GM04504 (cell line): Measurements from ENCODE around the gene RXRG.

Experiments
- DNase-seq: peaks from one replicate; pipeline ENCODE4 v3.0.0-alpha.2; 2012; ENCODE audit warnings: low read depth

RXRG gene

DNA sequence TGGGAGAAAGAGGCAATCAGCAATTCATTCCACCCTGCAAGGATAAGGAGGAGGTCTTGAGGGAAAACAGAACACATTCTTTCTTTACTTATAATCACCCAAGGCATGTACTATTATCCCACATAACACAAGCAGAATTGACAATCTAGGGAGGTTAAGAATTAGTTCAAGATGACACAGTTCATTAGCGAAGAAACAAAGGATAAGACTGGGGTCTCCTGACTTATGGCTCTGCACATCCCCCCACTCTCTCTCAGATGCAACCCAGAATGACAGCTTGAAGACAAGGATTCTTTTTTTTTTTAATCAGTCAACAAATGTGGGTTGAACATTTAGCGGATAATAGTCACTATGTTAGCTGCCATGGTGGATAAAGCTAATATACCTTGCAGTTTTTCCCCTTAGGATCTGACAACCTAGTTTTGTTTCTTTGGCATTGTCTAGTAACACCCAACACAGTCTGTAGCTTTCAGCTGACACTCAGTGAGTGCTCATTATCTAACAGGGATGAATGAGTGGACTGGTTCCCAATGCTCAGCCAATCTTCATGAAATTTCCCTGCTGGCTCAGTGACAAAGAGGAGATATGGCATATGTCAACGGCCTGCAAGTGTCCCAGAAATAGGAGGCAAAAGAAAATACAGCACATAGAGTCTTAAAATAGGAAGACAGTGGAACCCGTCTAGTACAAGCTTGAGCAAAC lies 35.1 kb downstream of the RXRG start:
- DNase-seq, result no peak

DNA sequence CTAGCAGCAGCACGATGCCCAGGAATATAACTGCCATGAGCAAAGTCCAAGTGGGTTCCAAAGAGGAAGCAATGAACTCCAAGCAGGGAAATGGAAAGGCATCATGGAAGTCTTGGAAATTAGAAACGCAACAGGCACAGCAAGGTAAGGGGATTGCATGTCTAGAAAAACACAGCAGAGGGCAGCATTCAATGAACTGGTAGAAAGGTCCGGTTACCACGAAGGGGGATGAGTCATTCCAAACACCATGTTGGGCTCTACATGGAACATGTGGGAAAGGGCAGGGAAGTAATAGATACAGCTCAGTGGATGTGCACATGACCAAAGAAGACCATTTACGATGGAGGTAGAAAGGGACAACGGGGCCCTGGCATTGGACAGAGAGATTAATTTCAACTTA lies 36.4 kb downstream of the RXRG start:
- DNase-seq, result no peak

DNA sequence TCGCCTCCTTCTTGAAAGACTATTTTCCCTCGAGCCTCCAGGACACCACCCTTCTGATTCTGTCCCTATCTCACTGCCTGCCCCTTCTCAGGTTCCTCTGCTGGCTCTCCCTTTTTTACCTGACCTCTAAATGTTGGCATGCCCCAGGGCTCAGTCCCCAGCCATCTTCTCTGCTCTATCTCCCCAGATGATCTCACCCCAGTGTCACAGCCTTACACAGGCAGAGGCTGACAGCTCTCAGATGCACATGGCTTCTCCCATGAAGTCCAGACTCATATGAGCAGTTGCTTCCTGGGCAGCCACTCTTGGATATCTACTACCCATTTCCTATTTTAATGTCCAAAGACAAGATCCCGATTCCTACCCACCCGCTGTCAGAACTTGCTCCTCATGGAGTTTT lies 37.5 kb downstream of the RXRG start:
- DNase-seq, result no peak

DNA sequence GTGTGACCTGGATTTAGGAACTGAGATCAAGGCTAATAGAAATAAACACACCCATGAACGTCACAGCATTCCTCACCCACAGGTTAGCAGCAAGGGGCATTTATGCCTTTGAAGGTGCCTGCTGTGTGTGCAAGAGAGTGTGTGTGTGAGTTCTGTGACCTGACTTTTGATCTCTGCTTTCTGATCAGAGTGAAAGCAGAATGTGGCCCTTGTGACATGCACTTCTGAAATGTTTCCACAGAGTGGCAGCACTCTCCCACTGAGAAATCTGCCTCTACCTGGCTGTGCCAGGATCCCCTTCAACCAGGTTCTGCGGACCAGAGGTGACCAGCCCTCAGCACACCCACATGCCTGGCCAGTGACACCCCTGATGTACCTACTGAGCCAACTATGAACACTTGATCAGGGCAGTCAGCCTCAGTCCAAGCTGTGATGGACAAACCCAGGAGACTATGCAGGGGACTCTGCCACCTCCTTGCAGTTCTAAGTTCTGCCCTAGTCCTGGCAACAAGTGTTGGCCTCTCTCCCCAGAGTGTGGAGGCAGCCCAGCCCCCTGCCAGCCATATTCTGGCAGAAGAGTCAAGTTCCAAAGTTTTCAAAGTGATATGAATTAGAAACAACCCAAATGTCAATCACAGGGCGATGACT lies 41.0 kb downstream of the RXRG start:
- DNase-seq, result no peak

DNA sequence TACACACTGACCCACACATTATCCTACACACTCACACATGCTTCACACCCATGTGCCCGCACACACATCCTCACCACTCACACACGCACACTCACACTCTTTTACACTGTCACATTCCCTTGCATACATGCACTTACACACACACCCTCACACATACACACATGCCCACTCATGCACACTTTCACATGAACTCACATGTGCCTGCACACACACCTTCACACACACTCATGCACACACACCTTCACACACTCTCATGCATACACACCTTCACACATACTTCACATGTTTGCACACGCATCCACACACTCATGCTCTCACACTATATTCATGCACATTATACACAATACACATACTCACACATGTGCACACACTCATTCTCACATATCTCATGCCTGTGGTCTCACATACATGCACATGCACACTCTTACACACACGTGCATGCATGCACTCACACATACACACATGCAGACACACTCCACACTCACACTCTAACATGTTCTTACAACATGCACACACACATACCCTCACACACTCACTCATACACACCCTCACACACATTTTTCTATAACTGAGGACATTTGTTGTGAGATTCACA lies 42.3 kb downstream of the RXRG start:
- no peak for DNase-seq

DNA sequence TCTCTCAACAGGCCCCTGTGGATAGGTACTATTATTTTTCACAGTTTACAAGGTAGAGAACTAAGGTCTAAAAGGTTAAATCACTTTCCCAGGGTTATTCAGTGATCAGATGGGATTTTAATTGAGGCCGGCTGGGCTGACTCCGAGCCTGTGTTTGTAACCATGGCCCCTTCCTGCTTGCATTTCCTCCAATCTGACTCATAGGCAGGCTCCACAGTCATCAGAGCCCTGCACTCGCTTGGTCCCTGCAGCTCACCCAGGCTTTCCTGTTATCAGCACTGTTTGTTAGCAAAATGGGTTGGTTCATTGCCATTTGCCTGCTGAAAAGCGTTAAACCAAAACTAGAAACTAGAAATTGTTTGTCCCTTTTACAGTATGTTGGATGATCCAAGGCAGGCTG lies 47.0 kb downstream of the RXRG start:
- DNase-seq, result peak; percentile 71

DNA sequence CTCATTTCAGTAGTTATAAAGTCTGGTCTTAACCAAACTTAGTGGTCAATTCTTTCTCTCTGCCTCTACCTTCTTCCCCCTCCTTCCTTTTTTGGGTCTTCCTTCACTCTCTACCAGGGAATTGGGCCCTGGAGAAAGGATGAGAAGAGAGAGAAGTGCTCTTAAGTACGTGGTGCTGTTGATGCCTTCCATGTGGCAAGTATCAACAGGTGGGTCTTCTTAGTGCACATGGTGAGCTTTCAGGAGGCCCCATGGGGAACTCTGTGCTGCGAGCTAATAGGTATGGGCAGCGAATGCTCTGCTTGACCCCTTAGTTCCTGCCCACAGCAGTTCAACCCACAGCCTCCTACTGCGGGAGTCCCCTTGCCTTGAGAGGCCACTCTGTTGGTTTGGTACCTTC lies 49.0 kb downstream of the RXRG start:
- no peak for DNase-seq

DNA sequence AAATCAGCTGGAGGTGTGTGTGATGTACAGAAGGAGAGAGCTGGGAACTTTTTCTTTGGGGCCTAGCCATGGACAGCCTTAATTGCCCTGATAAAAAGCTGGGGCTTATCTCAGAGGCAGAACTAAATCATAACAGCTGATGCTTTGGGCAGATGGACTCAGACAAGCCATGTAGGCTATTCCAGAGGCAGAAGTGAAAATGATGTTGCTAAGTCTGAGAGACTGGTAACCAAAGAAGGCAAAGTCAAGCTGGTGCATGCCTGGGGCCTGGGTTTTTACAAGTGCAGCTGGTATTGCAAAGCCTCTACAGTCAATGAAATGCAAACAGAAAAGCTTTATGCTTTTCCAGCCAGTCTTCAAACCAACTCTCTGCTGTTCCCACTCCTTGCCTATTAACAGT lies 49.4 kb downstream of the RXRG start:
- DNase-seq, result no peak

DNA sequence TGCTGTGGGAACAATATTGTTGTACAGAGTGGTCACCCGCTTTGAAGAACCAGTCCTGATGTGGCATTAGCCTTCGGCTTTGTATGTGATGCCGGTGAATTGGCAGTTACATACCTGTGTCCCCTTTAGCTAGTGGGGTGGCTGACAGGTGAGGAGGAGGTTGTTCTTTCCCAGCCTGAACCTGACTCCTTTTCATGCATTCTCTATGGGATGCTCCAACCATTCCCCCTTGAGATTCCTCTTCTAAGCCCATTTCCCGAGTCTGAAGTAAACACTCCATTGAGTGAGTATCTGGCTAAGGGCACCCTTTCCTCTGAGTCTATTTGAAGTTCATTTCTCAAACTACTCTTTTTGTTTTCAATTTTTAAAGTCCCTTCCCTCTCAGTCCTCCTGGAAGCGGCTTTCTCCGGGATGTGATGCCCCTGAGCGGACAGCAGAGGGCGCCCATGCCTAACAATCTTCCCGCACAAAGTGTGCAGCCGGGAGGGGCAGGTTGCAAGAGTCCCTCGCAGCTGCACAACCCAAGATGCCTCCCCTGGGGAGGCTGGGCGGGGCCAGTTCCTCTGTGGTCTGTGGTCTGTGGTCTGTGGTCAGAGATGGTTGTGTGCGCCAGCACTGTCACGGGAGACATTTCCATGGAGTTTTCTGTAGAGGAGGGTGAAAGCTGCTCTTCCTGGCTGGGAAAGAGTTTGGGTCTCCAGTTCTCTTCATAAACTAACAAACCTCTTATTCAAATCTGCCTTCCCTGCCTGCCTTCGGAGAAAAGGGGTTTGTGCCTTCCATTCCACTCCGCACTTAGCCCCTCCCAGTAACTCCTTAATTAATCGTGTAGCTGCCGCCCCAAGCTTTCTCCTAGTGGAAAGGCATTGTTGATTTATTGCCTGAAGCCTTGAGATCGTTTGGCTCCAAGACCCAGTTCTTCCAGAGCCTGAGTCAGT lies 52.0 kb downstream of the RXRG start:
- peak; percentile 92 for DNase-seq

DNA sequence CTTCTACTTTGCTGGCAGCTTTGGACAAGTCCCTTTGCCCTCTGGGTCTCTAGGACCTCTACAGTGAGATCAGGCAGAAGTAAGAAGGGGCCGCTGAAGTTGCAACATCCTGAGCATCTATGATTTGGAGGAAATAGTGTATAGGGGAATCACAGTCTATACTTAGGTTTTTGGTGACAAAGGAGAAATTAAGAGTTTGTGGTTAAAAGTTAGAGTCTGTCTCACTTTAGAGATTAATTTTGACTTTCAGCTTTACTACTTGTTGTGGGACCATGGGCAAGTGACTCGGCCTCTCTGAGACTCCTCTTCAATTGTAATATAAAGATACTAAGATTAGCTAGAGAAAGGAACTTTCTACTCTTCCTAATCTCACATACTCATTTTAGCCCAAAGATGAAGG lies 55.3 kb downstream of the RXRG start:
- no peak for DNase-seq

DNA sequence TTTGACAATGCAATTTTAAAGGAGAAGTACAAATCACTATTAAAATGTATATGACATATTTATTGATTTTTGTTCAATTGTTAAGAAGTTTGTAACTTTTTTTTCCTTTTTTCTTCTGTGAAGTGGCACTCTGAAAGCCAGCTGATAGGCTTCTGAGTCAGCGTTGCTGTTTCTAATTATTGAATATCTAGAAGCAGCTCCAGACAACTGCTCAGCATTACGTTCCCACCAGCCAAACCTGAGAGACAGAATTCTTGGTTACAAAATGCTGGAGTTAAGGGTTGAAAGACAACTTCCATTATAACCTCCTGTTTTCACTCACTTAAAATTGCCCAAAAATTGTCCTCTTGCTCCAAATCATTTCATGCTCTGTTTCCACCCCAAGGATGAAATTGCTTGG lies 57.0 kb downstream of the RXRG start:
- DNase-seq, result no peak

DNA sequence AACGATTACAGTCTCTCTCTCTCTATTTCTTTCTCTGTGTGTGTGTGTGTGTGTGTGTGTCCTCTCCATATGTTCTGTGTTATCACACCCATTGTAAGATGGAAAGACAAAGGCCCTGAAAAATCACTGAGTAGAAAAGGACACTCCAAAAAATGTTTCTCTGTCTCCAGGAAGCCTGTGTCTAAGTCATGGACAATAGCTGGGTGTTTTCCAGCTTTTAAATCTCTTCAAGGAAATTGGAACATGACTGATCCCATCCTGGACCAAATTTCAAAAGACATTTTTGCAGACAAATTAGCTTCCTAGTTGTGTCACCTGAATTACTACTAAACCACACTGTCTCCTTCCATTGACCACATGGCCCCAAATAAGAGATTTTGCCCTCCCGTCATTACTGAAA lies 57.4 kb downstream of the RXRG start:
- DNase-seq, result no peak

DNA sequence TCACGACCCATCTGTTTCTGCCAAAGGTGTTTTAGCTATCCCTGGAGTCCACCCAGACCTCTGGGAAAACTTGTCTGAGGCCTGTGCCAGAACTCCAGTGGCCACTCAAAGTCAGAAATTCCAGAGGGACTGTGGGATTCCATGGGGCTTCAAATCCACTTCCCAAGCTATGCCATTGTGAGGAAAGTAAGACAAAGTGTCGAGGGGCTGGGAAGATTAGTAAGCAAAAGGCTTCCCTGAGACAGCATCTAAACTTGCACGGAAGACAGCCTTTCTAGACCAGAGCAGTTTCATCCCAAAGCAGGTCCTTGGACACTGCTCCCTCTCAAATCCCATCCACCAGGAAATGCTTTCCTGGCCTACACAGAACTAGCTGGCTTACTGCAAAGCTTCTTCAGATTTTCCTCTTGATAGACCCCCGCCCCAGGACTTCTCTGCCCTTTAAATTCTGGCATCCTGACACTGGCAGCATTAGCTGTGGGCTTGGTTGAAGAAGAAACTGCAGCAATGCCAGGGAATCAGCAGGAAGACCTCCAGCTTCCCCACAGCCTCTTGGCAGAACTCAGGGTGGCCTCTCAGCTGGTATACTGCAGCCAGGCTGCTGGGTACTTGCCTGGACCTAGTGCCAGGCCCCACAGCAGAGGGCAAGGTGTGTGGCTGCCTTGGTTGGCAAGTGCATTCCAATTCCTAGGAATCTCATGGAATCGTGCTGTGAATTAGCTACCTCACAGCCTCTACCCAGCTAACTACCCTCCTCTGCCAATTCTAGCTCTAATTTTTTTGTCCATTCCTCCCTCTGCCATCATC lies 61.1 kb downstream of the RXRG start:
- no peak for DNase-seq

DNA sequence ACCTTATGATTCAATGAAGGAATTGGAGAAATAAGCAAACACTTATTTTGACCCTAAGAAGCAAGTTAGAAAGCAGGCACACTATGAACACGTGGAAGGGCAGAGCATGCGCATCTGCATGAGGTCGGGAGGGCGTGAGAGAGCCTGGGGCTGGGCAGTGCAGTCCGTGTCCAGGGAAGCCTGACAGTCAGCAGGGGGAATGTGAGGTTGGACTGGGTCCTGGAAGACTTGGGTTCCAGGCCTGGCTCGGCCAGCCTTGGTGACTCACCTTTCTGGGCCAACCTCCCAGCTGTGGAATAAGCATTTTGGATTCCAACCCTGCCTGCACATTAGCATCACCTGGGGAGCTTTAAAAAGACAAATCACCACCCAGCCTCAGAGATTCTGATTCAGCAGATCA lies 61.9 kb downstream of the RXRG start:
- peak; percentile 95 for DNase-seq

DNA sequence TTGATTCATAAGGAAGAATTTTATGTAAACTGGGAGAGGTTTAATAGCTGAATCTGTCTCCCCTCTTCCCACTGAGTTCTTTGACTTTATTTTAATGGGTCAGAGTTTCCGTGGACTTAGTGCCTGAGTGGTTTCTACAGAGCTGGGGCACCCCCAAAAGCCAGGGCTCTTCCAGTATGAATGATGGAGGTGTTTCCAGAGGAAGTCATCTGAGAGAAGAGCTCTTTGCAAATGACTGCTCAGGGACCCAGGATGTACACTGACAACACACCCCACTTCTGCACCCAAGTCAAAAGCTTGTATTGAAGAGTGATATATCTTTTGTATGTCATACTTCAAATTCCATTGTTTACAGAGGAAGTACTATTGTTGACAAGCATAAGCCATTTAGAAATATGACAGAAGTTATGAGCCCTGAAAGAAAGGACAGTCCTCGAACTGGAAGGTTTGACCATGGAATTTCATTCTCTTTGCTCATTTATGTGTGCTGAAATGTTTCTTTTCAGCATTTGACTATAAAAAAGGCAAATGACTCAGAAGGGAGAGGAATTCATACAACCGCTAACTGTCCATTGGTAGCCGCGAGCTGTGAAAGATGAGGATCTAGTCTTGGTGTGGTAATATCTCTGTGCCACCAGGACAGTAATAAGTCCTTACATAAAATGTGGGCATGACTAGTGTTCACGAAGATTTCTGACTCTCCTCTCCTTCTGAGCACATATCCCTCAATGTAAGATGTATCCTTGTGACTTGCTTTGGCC lies 63.0 kb downstream of the RXRG start:
- peak; percentile 69 for DNase-seq

DNA sequence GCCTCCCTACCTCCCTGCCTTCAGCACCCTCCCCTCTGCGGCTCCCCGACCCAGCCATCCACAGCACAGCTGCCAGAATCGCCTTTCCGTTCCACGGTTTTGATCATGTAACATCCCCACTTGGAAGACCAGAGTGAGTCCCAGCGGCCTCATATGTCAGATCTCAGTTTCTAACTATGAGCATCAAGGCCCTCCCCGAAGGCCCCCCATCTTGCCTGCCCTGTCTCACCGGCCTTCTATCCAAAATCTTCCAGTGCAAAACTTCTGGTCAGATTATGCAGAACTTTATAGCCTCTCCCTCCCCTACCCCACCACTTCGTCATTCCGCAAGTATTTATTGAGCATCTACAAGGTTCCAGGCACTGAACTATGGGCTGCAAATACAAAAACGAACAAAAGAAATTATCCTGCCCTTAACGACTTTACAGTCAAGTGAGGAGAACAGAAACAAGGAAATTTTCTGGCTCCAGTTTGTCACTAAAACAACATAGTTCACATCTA lies 68.1 kb downstream of the RXRG start:
- DNase-seq, result peak; percentile 35

DNA sequence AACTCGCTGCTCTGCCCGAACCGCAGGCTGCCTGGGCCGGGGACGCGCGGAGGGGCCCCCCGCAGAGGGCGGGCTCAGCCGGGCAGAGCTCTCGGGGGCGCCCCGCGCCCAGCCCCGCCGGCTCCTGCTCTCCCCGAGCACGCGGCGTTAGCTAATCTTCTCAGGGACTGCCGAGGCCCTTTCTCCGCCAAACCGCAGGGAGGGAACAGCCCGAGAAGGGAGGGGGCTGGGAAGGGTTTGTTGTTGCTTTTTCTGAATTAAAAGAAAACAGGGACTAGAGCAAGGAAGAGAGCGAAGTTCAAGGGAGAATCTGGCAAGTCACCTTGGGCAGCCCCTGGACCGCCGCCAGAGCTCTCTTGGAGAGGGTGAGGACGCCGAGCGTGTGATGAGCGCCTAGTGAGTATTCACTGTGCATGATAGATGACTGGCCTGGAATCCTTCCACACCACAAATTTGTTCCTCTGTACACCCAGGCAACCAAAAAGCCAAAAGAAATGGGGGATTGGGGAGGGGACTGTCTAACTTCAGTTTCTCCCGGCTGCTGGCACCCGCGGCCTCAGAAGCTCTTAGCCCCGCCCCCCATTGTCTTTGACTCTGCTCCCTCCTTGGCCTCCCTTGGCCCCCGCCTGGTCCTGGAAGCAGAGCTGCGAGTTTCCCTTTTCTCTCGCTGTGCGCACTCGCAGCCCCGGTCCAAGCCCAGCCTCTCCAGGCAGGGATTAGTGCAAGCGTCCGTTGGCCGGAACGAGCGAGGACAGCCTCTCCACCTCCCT lies 68.7 kb downstream of the RXRG start:
- peak; percentile 95 for DNase-seq

DNA sequence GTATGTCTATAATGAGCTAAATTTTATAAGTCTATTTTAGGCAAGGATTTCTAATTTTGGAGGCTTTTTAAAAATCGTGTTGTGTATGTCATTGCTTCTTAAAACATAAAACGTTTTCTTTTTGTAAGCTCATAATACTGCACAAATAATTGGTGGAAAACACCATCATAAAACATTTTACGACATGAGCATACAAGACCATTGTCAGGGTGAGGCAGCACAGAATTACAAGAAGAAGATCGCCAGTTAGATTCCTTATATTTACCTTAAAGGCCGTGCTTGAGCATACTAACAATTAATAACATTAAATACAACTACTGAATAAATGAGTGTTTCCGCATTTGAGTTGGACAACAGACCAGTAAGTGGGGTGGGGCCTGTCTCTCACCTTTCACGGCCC lies 69.3 kb downstream of the RXRG start:
- no peak for DNase-seq

DNA sequence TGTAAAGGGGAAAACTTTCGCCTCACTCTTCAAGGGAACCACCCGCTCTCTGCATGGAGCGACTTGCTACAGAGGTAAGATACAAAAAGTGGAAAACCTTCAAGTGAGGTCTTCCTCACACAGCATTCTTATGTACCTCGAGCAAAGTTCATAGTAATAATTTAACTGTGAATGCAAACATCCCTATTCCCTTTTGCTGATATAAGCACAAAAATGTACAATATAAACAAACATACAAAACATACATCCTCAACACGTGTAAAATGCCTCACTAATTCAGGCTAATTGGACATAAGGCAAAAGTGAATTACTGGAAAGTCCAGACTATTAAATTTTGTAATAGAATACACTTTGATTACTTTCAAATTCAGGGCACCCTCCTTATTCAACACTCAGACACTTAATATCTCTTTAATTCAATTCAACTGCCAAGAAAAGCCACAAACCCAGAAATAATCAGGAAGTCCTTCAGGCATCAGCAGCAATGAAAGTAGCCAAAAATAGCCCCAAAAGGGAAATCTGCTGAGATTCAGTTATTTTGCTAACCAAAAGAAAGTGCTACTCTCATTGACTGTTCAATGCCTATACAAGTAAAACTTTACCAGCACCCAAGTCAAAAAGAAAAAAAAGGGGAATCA lies 73.2 kb downstream of the RXRG start:
- DNase-seq, result no peak
